Inferior parietal cortex (tissue), 1 donor: ENCODE results near the gene CLCN3.
"Not testable (repeated sequence)": the region's sequence is repeated elsewhere in the genome, so short reads cannot be mapped to it uniquely, and the experiment has no call there.

Source experiments
- DNase-seq: peaks from one replicate; pipeline ENCODE4 v3.0.0-alpha.2; 2016; ENCODE audit errors: extremely low spot score

The CLCN3 gene

DNA sequence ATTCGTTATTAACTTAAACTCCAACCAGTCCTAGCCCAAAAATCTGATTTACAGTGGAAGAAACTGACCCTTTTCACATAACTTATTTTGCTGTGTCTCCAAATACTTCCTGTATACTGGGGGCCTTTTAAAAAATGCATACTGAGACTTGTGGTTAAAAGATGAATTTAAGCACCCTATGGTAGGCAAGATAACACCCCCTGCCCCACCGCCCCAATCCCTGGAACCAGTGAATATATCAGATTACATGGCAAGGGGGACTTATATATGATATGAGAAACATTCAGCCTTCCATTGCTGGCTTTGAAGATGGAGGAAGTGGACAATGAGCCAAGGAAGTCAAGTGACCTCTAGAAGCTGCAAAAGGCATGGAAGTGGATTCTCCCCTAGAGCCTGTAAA is 3.1 kb upstream of the CLCN3 start:
- no peak for DNase-seq

GRCh38 chr4:169618286-169618685 is 2.1 kb upstream of the CLCN3 start:
- DNase-seq: no peak

- DNase-seq: no peak
Measured at GRCh38 chr4:169618986-169619385, 1.4 kb upstream of the CLCN3 start.

DNA sequence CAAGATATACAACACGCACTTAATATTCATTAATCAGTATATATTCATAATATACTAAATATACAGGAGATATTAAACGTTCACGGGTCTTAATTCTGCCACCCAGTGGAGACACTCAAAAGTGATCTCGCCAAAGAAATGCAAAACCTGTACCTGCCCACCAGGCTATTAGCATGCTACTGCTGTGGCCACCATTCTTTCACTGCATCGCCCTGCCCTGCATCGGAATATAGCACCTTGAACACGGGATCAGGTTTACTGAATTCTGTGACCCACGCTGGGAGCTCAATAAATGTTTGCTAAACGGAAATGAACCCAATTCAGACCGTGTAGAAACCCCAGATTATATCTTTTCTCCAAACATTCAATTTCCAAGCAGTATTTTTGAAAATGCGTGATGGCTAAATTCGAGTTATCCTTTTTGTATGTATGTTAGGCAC is 840 bp upstream of the CLCN3 start:
- peak; percentile 61 for DNase-seq

DNA sequence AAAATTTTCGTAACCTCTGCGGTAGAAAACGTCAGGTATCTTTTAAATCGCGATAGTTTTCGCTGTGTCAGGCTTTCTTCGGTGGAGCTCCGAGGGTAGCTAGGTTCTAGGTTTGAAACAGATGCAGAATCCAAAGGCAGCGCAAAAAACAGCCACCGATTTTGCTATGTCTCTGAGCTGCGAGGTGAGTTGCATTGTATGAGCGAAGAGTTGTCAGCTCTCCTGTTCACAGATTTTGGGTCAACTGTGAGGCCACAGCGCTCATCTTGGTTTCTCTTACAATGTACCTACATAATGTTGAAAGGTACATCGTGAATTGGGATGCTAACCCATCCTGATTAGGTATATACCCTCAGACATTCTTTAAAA is 486 bp downstream of the CLCN3 start:
- DNase-seq: no peak

- DNase-seq: no peak
Measured at GRCh38 chr4:169621731-169622492, 1.5 kb downstream of the CLCN3 start.

DNA sequence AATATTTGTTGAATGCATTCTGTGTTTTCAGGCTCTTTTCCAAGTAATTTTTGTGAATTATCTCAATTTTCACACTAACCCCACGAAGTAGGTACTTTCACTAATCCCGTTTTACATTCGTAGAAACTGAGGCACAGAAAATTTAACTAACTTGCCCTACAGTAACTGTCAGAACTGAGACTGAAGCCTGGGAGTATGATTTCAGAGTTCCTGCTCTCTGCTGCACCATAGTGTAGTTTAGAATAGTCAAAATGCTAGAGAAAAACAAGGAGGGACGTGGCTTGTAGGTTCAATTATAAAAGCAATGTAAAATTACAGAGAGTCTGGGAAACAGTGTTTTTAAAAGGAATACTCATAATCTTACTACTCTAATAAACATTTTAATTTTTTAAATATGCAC is 2.2 kb downstream of the CLCN3 start:
- no peak for DNase-seq

DNA sequence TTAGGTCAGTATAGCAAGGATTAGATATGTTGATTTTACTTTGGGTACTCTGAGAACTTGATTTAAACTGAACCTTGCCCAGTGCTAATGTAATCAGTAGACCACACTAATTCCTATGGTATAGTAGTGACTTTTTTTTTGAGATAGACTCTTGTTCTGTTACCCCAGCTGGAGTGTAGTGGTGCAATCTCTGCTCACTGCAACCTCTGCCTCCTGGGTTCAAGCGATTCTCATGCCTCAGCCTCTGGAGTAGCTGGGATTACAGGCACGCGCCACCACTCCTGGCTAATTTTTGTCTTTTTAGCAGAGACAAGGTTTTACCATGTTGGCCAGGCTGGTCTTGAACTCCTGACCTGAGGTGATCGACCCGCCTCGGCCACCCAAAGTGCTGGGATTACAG is 3.6 kb downstream of the CLCN3 start:
- not testable (repeated sequence) for DNase-seq

- no peak for DNase-seq
Measured at GRCh38 chr4:169625886-169626285, 5.5 kb downstream of the CLCN3 start.

GRCh38 chr4:169626331-169627282 is 6.2 kb downstream of the CLCN3 start:
- no peak for DNase-seq

DNA sequence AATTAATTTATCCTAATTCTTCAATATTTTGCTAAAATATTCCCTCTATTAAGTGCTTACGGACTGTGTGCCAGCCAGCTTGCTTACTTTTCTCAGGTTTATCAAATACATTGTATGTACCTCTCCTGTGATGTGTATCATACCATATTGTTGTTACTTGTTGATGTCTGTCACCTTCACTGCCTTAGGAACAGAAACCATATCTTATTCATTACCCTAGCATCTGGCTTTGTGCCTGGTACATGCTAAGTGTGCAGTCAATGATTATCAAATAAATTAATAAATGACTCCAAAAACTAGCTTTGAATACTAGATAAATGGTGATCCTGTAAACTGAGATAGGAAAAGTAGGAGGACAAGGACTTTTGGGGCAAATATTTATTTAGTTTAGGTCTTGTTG is 6.9 kb downstream of the CLCN3 start:
- DNase-seq: no peak

- DNase-seq: no peak
Measured at GRCh38 chr4:169628579-169628978, 8.2 kb downstream of the CLCN3 start.

GRCh38 chr4:169630069-169630468 is 9.7 kb downstream of the CLCN3 start:
- no peak for DNase-seq

DNA sequence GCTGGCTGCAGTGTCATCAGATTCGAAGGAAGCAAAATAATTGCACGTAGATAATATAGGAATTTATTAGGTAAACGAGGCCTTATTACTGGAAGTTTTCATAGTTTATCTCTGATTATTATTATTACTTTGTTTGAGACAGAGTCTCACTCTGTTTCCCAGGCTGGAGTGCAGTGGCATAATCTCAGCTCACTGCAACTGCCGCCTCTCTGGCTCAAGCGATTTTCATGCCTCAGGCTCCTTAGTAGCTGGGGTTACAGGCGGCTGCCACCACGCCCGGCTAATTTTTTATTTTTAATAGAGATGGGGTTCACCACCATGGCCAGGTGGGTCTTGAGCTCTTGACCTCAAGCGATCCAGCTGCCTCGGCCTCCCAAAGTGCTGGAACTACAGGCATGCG is 12.5 kb downstream of the CLCN3 start:
- no peak for DNase-seq

DNA sequence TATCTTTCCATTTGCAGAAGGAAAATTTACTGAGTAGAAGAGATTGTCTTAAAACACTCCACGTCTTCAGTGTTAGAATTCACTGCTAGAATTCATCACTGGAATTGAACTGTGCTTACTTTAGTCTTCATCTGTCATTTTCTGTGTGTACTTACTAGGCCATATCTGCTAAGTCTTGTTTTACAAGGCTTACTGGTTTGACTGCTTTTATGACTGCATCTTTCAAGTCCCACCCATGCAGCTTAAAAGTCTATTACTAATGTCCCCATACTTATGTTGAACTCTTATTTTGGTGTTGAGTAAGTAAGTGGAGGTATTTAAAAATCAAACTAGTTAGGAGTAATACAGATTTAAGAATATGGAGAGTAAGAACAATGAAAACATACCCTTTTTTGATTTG is 14.6 kb downstream of the CLCN3 start:
- DNase-seq: no peak

- no peak for DNase-seq
Measured at GRCh38 chr4:169640261-169640870, 20.0 kb downstream of the CLCN3 start.

GRCh38 chr4:169644802-169645201 is 24.4 kb downstream of the CLCN3 start:
- DNase-seq: no peak

DNA sequence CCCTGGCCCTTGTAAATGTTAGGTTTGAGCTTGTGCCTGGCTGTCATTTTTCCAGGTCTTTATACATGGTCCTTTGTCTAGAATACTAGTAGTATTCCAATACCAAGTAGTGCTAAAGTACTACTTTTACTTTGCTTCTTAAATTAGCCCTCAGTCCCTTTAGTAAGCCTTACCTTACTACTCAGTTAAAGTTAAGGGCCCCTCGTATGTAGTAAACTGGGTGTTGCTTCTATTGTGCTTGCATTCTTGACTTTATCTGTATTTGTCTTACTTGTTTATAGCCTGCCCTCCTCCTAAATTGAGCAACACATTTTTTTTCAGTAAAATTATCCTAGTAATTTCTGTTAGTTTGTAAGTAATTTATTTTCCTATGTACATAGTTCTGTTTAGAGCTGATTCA is 25.2 kb downstream of the CLCN3 start:
- DNase-seq: no peak

- DNase-seq: no peak
Measured at GRCh38 chr4:169649545-169650226, 29.3 kb downstream of the CLCN3 start.

- DNase-seq: no peak
Measured at GRCh38 chr4:169650227-169650936, 30.0 kb downstream of the CLCN3 start.

DNA sequence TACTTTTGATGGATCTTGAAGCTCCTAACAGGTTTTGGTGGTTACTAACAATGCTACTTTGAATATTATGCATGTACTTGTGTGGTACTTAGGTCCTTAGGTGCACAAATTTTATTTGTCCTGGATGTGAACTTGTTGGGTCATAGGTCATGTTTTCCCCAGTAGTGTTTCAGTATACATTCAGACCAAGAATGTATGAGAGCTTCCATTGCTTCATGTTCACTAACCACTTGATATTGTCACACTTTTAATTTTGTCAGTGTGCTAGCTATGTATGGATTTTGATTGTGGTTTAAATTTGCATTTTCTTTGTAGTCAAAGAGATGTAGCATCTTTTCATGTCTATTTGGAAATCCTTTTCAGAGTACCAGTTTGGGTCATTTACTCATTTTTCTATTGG is 32.2 kb downstream of the CLCN3 start:
- DNase-seq: no peak
